ENCODE data around the gene PRKAG1. TPM values are rescaled to one million over a fixed set of nuclear protein-coding genes. Genes with fewer than 3 reads are reported as not detected.

Gene PRKAG1
- total and polyA plus RNA-seq, 2 donors from 2014 or later, result 57.1 to 58.4 TPM

DNA sequence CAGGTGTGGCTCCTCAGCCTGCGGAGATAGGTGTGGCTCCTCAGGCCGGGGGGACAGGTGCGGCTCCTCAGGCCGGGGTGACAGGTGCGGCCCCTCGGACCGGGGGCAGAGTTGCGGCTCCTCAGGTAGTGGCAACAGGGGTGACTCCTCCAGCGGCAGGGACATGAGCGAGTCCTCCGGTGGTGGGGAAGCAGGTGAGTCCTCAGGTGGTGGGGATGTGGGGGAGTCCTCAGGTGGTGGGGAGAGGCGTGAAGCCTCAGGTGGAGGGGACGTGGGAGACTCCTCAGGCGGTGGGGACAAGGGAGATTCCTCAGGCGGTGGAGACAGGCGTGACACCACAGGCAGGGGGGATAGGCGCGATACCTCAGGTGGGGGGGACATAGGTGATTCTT, 32.8 kb upstream of the PRKAG1 start:
- Histone ChIP-seq H3K36me3 (ENCODE audit: control insufficient read depth in 2 of 3, insufficient read depth in 3 of 3, low read length in 3 of 3) (peaks cover 9 to 69% (median 53%) of the 10 kb centered on the region in 3 donors), H3K27me3 (ENCODE audit: control insufficient read depth, insufficient read depth, low read length) (no peaks in the 10 kb centered on the region), H3K9me3 (ENCODE audit: control insufficient read depth in 2 of 3, insufficient read depth in 1 of 3, low read length in 3 of 3) (no peaks in the 10 kb centered on the region), H3K4me3 (ENCODE audit: low read length in 3 of 3) (no peak overlapping the region), H3K27ac (ENCODE audit: low read depth in 2 of 2, low read length in 2 of 2) (no peak overlapping the region), H3K4me1 (ENCODE audit: control insufficient read depth in 2 of 3, insufficient read depth in 2 of 3, low read depth in 1 of 3, low read length in 3 of 3) (peaks cover 0 to 9% (median 4%) of the 10 kb centered on the region in 3 donors), H3K9ac (ENCODE audit: low read length in 3 of 3) (no peak overlapping the region)
- peak in 1 of 5 donors; percentile 58 for DNase-seq
- TF ChIP-seq, protein P1, sequence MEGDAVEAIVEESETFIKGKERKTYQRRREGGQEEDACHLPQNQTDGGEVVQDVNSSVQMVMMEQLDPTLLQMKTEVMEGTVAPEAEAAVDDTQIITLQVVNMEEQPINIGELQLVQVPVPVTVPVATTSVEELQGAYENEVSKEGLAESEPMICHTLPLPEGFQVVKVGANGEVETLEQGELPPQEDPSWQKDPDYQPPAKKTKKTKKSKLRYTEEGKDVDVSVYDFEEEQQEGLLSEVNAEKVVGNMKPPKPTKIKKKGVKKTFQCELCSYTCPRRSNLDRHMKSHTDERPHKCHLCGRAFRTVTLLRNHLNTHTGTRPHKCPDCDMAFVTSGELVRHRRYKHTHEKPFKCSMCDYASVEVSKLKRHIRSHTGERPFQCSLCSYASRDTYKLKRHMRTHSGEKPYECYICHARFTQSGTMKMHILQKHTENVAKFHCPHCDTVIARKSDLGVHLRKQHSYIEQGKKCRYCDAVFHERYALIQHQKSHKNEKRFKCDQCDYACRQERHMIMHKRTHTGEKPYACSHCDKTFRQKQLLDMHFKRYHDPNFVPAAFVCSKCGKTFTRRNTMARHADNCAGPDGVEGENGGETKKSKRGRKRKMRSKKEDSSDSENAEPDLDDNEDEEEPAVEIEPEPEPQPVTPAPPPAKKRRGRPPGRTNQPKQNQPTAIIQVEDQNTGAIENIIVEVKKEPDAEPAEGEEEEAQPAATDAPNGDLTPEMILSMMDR (IDR thresholded peaks at IDR 0.05; ENCODE audit: borderline replicate concordance, extremely low read depth, insufficient read depth), result no peak
- intact Hi-C loops (cut with DNase I), result no loop called here
- FAIRE-seq, result no peak

DNA sequence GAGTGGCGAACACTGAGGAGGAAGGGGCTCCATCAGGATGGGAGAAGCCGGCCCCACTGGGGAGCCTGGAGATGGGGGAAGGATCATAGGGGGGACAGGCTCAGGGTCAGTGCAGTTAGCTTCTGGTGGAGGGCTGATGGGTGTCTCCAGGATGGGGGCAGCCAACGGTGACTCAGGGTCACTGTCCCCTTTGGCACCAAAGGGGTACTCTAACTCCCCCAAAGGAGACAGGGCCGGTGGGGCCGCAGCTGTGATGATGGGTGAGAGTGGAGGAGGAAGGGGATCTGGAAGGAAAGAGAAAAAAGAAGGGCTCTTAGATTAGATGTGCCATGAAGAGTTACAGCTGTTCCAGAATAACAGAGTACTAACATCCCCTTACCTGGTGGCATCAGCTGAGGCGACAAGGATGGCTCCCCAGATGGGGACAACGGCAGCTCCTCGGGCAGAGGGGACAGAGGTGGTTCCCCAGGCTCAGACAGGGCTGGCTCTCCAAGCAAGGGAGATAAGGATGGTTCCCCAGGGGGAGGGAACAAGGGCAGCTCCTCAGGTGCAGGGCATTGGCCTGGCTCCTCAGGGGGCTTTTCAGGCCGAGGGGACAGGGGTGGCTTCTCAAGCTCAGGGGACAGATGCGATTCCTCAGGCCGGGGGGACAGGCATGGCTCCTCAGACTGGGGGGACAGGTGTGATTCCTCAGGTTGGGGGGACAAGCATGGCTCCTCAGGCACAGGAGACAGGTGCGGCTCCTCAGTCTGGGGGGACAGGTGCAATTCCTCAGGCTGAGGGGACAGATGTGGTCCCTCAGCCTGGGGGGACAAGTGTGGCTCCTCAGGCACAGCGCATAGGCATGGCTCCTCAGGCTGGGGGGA, 32.2 kb upstream of the PRKAG1 start:
- TF ChIP-seq, protein P1 (IDR thresholded peaks at IDR 0.05; ENCODE audit: borderline replicate concordance, extremely low read depth, insufficient read depth), result no peak
- no peak overlapping the region for H3K27ac ChIP-seq (ENCODE audit: low read depth in 2 of 2, low read length in 2 of 2)
- H3K36me3 ChIP-seq (ENCODE audit: control insufficient read depth in 2 of 3, insufficient read depth in 3 of 3, low read length in 3 of 3), result peaks cover 11 to 76% (median 58%) of the 10 kb centered on the region in 3 donors
- H3K9me3 ChIP-seq (ENCODE audit: control insufficient read depth in 2 of 3, insufficient read depth in 1 of 3, low read length in 3 of 3), result no peaks in the 10 kb centered on the region
- peaks cover 0 to 3% (median 0%) of the 10 kb centered on the region in 3 donors for H3K4me1 ChIP-seq (ENCODE audit: control insufficient read depth in 2 of 3, insufficient read depth in 2 of 3, low read depth in 1 of 3, low read length in 3 of 3)
- no peak for FAIRE-seq
- no peak overlapping the region for H3K9ac ChIP-seq (ENCODE audit: low read length in 3 of 3)
- no peaks in the 10 kb centered on the region for H3K27me3 ChIP-seq (ENCODE audit: control insufficient read depth, insufficient read depth, low read length)
- intact Hi-C loops (cut with DNase I), result no loop called here
- peak in 1 of 5 donors; percentile 43 for DNase-seq
- no peak overlapping the region for H3K4me3 ChIP-seq (ENCODE audit: low read length in 3 of 3)

DNA sequence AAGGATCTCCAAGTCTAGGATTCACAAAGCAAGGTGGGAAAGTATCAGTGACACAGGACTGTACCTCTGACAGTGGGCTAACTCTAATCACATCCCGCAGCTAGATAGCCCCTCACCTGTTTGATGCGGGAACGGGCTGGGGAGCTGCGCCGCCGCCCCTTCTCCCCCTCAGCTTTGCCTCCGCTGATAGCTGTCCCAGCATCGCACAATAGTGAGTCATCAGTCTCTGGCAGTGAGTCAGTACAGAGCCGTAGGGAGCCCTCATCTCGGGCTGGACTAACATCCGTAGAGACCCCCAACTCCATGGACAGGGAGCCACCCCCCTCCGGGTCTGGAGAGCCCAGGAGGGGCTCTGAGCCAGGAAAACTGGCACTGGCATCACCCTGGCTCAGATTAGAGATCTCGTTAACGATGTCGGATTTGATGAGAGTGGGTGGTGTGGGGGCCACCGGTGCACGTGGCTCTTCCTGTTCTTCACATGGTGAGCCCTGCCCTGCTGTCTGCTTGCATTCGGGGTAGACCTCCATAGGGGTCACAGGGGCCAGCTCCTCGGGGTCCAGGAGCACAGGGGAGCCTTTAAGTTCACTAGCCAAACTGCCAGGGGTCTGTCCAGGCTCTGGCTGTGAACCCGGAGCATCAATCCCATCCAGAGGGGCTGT, 31.1 kb upstream of the PRKAG1 start:
- FAIRE-seq (no peak), DNase-seq (peak in 1 of 5 donors; percentile 51)
- H3K9me3 ChIP-seq (ENCODE audit: control insufficient read depth in 2 of 3, insufficient read depth in 1 of 3, low read length in 3 of 3), result no peaks in the 10 kb centered on the region
- no peak overlapping the region for H3K27ac ChIP-seq (ENCODE audit: low read depth in 2 of 2, low read length in 2 of 2)
- H3K9ac ChIP-seq (ENCODE audit: low read length in 3 of 3), result no peak overlapping the region
- no peaks in the 10 kb centered on the region for H3K27me3 ChIP-seq (ENCODE audit: control insufficient read depth, insufficient read depth, low read length)
- H3K4me1 ChIP-seq (ENCODE audit: control insufficient read depth in 2 of 3, insufficient read depth in 2 of 3, low read depth in 1 of 3, low read length in 3 of 3), result no peaks in the 10 kb centered on the region
- no peak overlapping the region for H3K4me3 ChIP-seq (ENCODE audit: low read length in 3 of 3)
- H3K36me3 ChIP-seq (ENCODE audit: control insufficient read depth in 2 of 3, insufficient read depth in 3 of 3, low read length in 3 of 3), result peaks cover 12 to 81% (median 59%) of the 10 kb centered on the region in 3 donors
- intact Hi-C loops (cut with DNase I), result no loop called here
- TF ChIP-seq, protein P1 (IDR thresholded peaks at IDR 0.05; ENCODE audit: borderline replicate concordance, extremely low read depth, insufficient read depth), result no peak
